Smooth muscle cell (in vitro differentiated cells): ENCODE results near the gene DEPDC1. TPM values are rescaled to one million over a fixed set of nuclear protein-coding genes. Genes with fewer than 3 reads are reported as not detected.
"Not testable (repeated sequence)": the region's sequence is repeated elsewhere in the genome, so short reads cannot be mapped to it uniquely, and the experiment has no call there.

Experiments used
- DNase-seq: peaks from one replicate; lab custom pipeline; 2025; ENCODE audit not compliant: unreplicated experiment; lab: John Stamatoyannopoulos, UW
- H2AFZ ChIP-seq: fragments of 200-600 bp; sonication (generic); 2 replicates; pipeline ENCODE4 v1.6.0; 2016; ENCODE audit warnings: antibody characterized with exemption, low read depth, mild to moderate bottlenecking
- H3F3A ChIP-seq: fragments of 200-600 bp; sonication (generic); 2 replicates; pipeline ENCODE4 v1.6.0; 2017; ENCODE audit warnings: antibody characterized with exemption, low read depth
- H3K27ac ChIP-seq: fragments of 200-600 bp; sonication (generic); 2 replicates; pipeline ENCODE4 v1.5.1; 2016; ENCODE audit warnings: low read depth, mild to moderate bottlenecking
- H3K27me3 ChIP-seq: fragments of 200-600 bp; sonication (generic); 2 replicates; pipeline ENCODE4 v1.6.1; 2016; ENCODE audit warnings: low read depth, mild to moderate bottlenecking
- H3K36me3 ChIP-seq: fragments of 200-600 bp; sonication (generic); 2 replicates; pipeline ENCODE4 v1.5.1; 2016; ENCODE audit warnings: low read depth
- H3K4me1 ChIP-seq: fragments of 200-600 bp; sonication (generic); 2 replicates; pipeline ENCODE4 v1.5.1; 2016; ENCODE audit warnings: low read depth
- H3K4me2 ChIP-seq: fragments of 200-600 bp; sonication (generic); 2 replicates; pipeline ENCODE4 v1.6.0; 2016; ENCODE audit warnings: mild to moderate bottlenecking
- H3K4me3 ChIP-seq: fragments of 200-600 bp; sonication (generic); 2 replicates; pipeline ENCODE4 v1.5.1; 2016; ENCODE audit warnings: mild to moderate bottlenecking
- H3K79me2 ChIP-seq: fragments of 200-600 bp; sonication (generic); 2 replicates; pipeline ENCODE4 v1.6.0; 2016; ENCODE audit warnings: low read depth, mild to moderate bottlenecking
- H3K9ac ChIP-seq: fragments of 200-600 bp; sonication (generic); 2 replicates; pipeline ENCODE4 v1.6.0; 2016; ENCODE audit warnings: low read depth
- H3K9me3 ChIP-seq: fragments of 200-600 bp; sonication (generic); replicated peaks from 2 replicates; pipeline ENCODE4 v1.5.1; 2016; ENCODE audit warnings: low read depth
- H4K20me1 ChIP-seq: fragments of 200-600 bp; sonication (generic); 2 replicates; pipeline ENCODE4 v1.6.0; 2016; ENCODE audit warnings: low read depth
- WGBS: methylation state at CpG from one replicate; pipeline ENCODE4 v1.1.7; 2016; ENCODE audit warnings: low lambda C conversion rate; 5-methylcytosine and 5-hydroxymethylcytosine counted together
- polyA plus RNA-seq: library from polyadenylated mRNA; unstranded; fragments of >200 nt; fragmentation: Nextera tagmentation; extraction: Ambion mirVana; gene quantifications from 2 replicates; pipeline ENCODE4 v1.2.1, GENCODE V29; 2016
- total RNA-seq: library from RNA; depleted of rRNA; stranded (reverse); fragments of >200 nt; gene quantifications from 2 replicates; pipeline ENCODE4 v1.2.3, GENCODE V29; 2014
- TF ChIP-seq, protein P1 (sequence below): fragments of 200-600 bp; sonication (generic); IDR thresholded peaks from 2 replicates; pipeline ENCODE4 v1.5.1; 2017; ENCODE audit warnings: borderline replicate concordance, mild to moderate bottlenecking, antibody characterized with exemption; ENCODE audit not compliant: insufficient read depth, poor library complexity, severe bottlenecking

The DEPDC1 gene
- total and polyA plus RNA-seq, 2 experiments from 2014 or later, result 6.3 to 11.1 TPM

DNA sequence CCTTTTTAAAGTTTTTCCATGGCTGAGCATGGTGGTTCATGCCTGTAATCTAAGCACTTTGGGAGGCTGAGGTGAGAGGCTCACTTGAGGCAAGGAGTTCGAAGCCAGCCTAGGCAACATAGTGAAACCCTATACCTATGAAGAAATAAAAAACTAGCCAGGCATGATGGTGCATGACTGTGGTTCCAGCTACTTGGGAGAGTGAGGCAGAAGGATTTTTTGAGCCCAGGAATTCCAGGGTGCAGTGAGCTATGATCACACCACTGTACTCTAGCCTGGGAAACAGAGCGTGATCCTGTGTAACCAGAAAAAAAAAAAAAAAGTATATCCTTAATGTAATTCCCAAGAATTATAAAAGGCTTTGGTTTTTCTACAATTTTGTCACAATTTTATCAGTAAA is 17.4 kb downstream of the DEPDC1 start:
- no peak overlapping the region for H3K4me3 ChIP-seq
- no peaks in the 10 kb centered on the region for H3K79me2 ChIP-seq
- H3K27ac ChIP-seq, result no peak overlapping the region
- H3K9me3 ChIP-seq, result no peaks in the 10 kb centered on the region
- H3K9ac ChIP-seq, result no peak overlapping the region
- H2AFZ ChIP-seq, result no peak overlapping the region
- H3K4me2 ChIP-seq, result no peak overlapping the region
- 96% methylated on average over 2 of the region's 2 CpGs for WGBS
- no peaks in the 10 kb centered on the region for H3K27me3 ChIP-seq
- H3F3A ChIP-seq, result no peaks in the 10 kb centered on the region
- H3K36me3 ChIP-seq, result no peaks in the 10 kb centered on the region
- no peak for DNase-seq
- H4K20me1 ChIP-seq, result no peaks in the 10 kb centered on the region
- H3K4me1 ChIP-seq, result no peaks in the 10 kb centered on the region
- TF ChIP-seq, protein P1, sequence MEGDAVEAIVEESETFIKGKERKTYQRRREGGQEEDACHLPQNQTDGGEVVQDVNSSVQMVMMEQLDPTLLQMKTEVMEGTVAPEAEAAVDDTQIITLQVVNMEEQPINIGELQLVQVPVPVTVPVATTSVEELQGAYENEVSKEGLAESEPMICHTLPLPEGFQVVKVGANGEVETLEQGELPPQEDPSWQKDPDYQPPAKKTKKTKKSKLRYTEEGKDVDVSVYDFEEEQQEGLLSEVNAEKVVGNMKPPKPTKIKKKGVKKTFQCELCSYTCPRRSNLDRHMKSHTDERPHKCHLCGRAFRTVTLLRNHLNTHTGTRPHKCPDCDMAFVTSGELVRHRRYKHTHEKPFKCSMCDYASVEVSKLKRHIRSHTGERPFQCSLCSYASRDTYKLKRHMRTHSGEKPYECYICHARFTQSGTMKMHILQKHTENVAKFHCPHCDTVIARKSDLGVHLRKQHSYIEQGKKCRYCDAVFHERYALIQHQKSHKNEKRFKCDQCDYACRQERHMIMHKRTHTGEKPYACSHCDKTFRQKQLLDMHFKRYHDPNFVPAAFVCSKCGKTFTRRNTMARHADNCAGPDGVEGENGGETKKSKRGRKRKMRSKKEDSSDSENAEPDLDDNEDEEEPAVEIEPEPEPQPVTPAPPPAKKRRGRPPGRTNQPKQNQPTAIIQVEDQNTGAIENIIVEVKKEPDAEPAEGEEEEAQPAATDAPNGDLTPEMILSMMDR, result no peak

- H3K27ac ChIP-seq, result no peak overlapping the region
- no peak overlapping the region for H3K9ac ChIP-seq
- no peaks in the 10 kb centered on the region for H3K36me3 ChIP-seq
- no peak for DNase-seq
- no peak overlapping the region for H3K4me3 ChIP-seq
- no peaks in the 10 kb centered on the region for H3K9me3 ChIP-seq
- no peaks in the 10 kb centered on the region for H4K20me1 ChIP-seq
- H3K27me3 ChIP-seq, result no peaks in the 10 kb centered on the region
- no peaks in the 10 kb centered on the region for H3K4me1 ChIP-seq
- H3K4me2 ChIP-seq, result no peak overlapping the region
- H3F3A ChIP-seq, result no peaks in the 10 kb centered on the region
- whole genome bisulfite sequencing, result 58% methylated on average over 2 of the region's 2 CpGs
- H2AFZ ChIP-seq, result no peak overlapping the region
- TF ChIP-seq, protein P1, result no peak
- H3K79me2 ChIP-seq, result no peaks in the 10 kb centered on the region
Observed at GRCh38 chr1:68478662-68479061, 18.2 kb downstream of the DEPDC1 start.

- H4K20me1 ChIP-seq, H2AFZ ChIP-seq, DNase-seq, H3K9me3 ChIP-seq, H3K79me2 ChIP-seq, H3K4me3 ChIP-seq, H3F3A ChIP-seq, H3K4me1 ChIP-seq, H3K27ac ChIP-seq, H3K27me3 ChIP-seq, H3K36me3 ChIP-seq, H3K4me2 ChIP-seq, H3K9ac ChIP-seq: not testable (repeated sequence)
- WGBS, result 93% methylated on average over 2 of the region's 2 CpGs
Observed at GRCh38 chr1:68476626-68477025, 20.3 kb downstream of the DEPDC1 start.

DNA sequence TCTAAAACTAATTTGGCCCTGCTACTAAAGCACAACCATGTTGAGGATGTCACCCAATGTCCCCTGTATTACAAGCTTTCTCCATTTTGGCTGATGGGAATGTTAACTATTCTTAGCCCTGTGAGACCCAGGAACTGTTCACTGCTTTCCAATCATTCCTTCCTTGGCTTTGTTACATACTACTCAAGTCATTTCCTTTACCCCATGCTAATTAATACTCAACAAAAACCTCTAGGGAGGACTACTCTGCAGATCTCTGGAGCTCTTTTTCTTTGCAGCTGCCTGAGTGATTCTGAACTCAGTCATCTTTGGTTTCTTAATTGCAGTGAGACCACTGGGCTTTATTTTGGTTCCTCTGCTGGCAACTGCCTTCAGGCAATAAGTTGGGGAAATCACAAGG is 23.8 kb downstream of the DEPDC1 start:
- Histone ChIP-seq H3K4me3 (no peak overlapping the region), H3K4me2 (no peak overlapping the region), H3K4me1 (peaks cover 3% of the 10 kb centered on the region), H3K27me3 (no peaks in the 10 kb centered on the region), H3K36me3 (no peaks in the 10 kb centered on the region), H3K9ac (no peak overlapping the region), H3K9me3 (no peaks in the 10 kb centered on the region), H3F3A (no peaks in the 10 kb centered on the region), H3K27ac (no peak overlapping the region), H3K79me2 (no peaks in the 10 kb centered on the region), H4K20me1 (no peaks in the 10 kb centered on the region), H2AFZ (no peak overlapping the region)
- DNase-seq, result no peak
- TF ChIP-seq, protein P1, result no peak
